Spleen (tissue), 7 donors: ENCODE data around the gene SYT13.

Source experiments
- POLR2A ChIP-seq, 3 donors: fragments of 450-650 bp; IDR thresholded peaks; one replicate each; pipeline ENCODE4 v1.5.1; 2017; ENCODE audit warnings: antibody characterized with exemption in 3 of 3, mild to moderate bottlenecking in 1 of 3
- POLR2AphosphoS5 ChIP-seq, 3 donors: sonication (generic); formaldehyde crosslinking; IDR thresholded peaks; one replicate each; pipeline ENCODE4 v1.5.1; 2017; ENCODE audit warnings: antibody characterized with exemption in 3 of 3
- TF ChIP-seq, protein P1 (sequence below), 11 experiments: fragments of 200-600 bp in 7 of 11; fragments of 450-650 bp in 4 of 11; sonication (generic) in 4 of 11; IDR thresholded peaks in 8 of 11; conservative IDR thresholded peaks in 3 of 11; 1 replicate in 7 of 11; 2 replicates in 4 of 11; pipeline versions ENCODE4 v1.4.0 to v1.8.0; 2016 to 2021; ENCODE audit warnings: antibody characterized with exemption in 11 of 11, inconsistent platforms in 4 of 11, mild to moderate bottlenecking in 1 of 11
- donor health status: DM: no; HTN: no; CAD: no; lungs with moderate emphysema.
- donor health status: DM: no; HTN: no; CAD: no.
- donor health status: DM: no; HTN: no; CAD: no.

DNA sequence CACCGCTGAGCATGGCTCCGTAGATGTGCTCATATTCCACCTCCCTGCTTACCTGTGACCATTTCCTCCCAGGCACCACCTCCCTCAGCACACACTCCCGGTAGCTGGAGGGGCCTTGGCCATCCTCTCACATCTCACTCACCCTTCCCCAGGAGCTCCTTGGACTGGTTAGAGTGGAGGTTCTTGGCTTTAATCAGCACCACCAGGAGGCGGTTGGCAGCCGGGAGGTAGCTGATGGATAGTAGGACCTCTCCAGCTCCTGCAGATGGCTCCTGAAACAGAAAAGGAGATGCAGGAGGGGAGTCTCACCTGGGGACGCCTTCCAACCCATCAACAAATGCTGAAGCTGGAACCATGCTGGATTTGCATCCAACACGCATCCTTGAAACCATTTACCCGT lies 39.9 kb downstream of the SYT13 start:
- TF ChIP-seq, protein P1, sequence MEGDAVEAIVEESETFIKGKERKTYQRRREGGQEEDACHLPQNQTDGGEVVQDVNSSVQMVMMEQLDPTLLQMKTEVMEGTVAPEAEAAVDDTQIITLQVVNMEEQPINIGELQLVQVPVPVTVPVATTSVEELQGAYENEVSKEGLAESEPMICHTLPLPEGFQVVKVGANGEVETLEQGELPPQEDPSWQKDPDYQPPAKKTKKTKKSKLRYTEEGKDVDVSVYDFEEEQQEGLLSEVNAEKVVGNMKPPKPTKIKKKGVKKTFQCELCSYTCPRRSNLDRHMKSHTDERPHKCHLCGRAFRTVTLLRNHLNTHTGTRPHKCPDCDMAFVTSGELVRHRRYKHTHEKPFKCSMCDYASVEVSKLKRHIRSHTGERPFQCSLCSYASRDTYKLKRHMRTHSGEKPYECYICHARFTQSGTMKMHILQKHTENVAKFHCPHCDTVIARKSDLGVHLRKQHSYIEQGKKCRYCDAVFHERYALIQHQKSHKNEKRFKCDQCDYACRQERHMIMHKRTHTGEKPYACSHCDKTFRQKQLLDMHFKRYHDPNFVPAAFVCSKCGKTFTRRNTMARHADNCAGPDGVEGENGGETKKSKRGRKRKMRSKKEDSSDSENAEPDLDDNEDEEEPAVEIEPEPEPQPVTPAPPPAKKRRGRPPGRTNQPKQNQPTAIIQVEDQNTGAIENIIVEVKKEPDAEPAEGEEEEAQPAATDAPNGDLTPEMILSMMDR (IDR thresholded peaks at IDR 0.05 in 8 of 11, conservative IDR thresholded peaks at IDR 0.05 in 3 of 11) = no peak
- TF ChIP-seq POLR2A (IDR thresholded peaks at IDR 0.05) (no peak), POLR2AphosphoS5 (IDR thresholded peaks at IDR 0.05) (no peak)
